Tibial nerve (tissue), 4 donors: ENCODE data around the gene FOXJ3.

Experiments used
- EP300 ChIP-seq, 2 donors: sonication (generic); formaldehyde crosslinking; IDR thresholded peaks; one replicate each; pipeline ENCODE4 v1.6.1; 2017; ENCODE audit warnings: antibody characterized with exemption in 2 of 2, mild to moderate bottlenecking in 1 of 2
- POLR2A ChIP-seq, 2 donors: fragments of 450-650 bp; IDR thresholded peaks; one replicate each; pipeline ENCODE4 v1.6.1; 2017; ENCODE audit warnings: antibody characterized with exemption in 2 of 2, mild to moderate bottlenecking in 2 of 2, moderate library complexity in 2 of 2
- TF ChIP-seq, protein P1 (sequence below), 5 experiments: fragments of 200-600 bp in 3 of 5; fragments of 450-650 bp in 2 of 5; sonication (generic) in 3 of 5; IDR thresholded peaks; one replicate each; pipeline ENCODE4 v1.5.1; 2016 to 2019; ENCODE audit warnings: antibody characterized with exemption in 5 of 5, mild to moderate bottlenecking in 3 of 5, moderate library complexity in 2 of 5

DNA sequence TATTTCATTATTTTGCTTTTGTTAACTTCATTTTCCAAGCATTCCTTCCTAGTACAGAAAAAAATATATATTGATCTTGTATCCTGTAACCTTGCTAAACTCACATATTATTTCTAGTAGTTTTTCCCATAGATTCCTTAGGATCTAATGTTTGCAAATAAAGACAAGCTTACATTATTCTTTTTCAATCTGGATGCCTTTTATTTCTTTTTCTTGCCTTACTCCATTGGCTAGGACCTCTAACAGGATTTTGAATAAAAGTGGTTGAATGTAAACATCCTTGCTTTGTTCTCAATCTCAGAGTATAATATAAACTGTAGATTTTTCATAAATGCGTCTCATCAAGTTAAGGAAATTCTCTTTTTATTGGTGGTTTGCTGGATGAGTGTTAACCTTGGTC lies 96.0 kb downstream of the FOXJ3 start:
- TF ChIP-seq EP300 (IDR thresholded peaks at IDR 0.05) = no peak
- TF ChIP-seq, protein P1, sequence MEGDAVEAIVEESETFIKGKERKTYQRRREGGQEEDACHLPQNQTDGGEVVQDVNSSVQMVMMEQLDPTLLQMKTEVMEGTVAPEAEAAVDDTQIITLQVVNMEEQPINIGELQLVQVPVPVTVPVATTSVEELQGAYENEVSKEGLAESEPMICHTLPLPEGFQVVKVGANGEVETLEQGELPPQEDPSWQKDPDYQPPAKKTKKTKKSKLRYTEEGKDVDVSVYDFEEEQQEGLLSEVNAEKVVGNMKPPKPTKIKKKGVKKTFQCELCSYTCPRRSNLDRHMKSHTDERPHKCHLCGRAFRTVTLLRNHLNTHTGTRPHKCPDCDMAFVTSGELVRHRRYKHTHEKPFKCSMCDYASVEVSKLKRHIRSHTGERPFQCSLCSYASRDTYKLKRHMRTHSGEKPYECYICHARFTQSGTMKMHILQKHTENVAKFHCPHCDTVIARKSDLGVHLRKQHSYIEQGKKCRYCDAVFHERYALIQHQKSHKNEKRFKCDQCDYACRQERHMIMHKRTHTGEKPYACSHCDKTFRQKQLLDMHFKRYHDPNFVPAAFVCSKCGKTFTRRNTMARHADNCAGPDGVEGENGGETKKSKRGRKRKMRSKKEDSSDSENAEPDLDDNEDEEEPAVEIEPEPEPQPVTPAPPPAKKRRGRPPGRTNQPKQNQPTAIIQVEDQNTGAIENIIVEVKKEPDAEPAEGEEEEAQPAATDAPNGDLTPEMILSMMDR (IDR thresholded peaks at IDR 0.05) = no peak
- TF ChIP-seq POLR2A (IDR thresholded peaks at IDR 0.05) = no peak
